SK-N-SH (cell line): ENCODE results near the gene ACER3. TPM values are rescaled to one million over a fixed set of nuclear protein-coding genes. Genes with fewer than 3 reads are reported as not detected.

Experiments
- CTCF ChIA-PET: fragments of 300-600, 350-600 bp; formaldehyde crosslinking; extraction: SDS; loops from one replicate; lab custom pipeline; 2021; lab: Yijun Ruan, JAX
- POLR2A ChIA-PET: fragments of 350-600 bp; sonication (Branson Sonifier 250); formaldehyde crosslinking; extraction: SDS; loops from one replicate; lab custom pipeline; 2020; ENCODE audit warnings: antibody characterized with exemption, inconsistent platforms; lab: Yijun Ruan, JAX
- DNase-seq: peaks from one replicate; pipeline ENCODE4 v3.0.0; 2012
- H2AFZ ChIP-seq: fragments of 200-600 bp; sonication (generic); 2 replicates; pipeline ENCODE4 v1.8.1; 2016; ENCODE audit warnings: antibody characterized with exemption, mild to moderate bottlenecking, low read depth
- H3F3A ChIP-seq: fragments of 200-600 bp; sonication (generic); replicated peaks from 2 replicates; pipeline ENCODE3; 2016; ENCODE audit warnings: antibody characterized with exemption, mild to moderate bottlenecking; ENCODE audit not compliant: insufficient read depth
- H3K27ac ChIP-seq, 2 experiments: fragments of 200-500 bp in 1 of 2; fragments of 200-600 bp in 1 of 2; sonication (Bioruptor generic) in 1 of 2; sonication (generic), shearing (Covaris generic) in 1 of 2; 2 replicates each; pipeline versions ENCODE4 v1.5.1 to v1.6.1; 2014 to 2016; ENCODE audit warnings: low read depth in 2 of 2, inconsistent platforms in 1 of 2, low read length in 1 of 2, mild to moderate bottlenecking in 1 of 2, mixed read lengths in 1 of 2
- H3K27me3 ChIP-seq: fragments of 200-600 bp; sonication (generic), shearing (Covaris generic); 2 replicates; pipeline ENCODE4 v1.6.1; 2016; ENCODE audit warnings: mixed run types; ENCODE audit not compliant: insufficient read depth
- H3K36me3 ChIP-seq, 2 experiments: fragments of 200-500 bp in 1 of 2; fragments of 200-600 bp in 1 of 2; sonication (Bioruptor generic) in 1 of 2; sonication (generic) in 1 of 2; replicated peaks in 1 of 2; 2 replicates each; pipeline versions ENCODE3 to v1.5.1; 2014 to 2016; ENCODE audit warnings: low read length in 1 of 2, mild to moderate bottlenecking in 1 of 2; ENCODE audit not compliant: insufficient read depth in 2 of 2, control insufficient read depth in 1 of 2
- H3K4me1 ChIP-seq, 2 experiments: fragments of 200-500 bp in 1 of 2; fragments of 200-600 bp in 1 of 2; sonication (Bioruptor generic) in 1 of 2; sonication (generic), shearing (Covaris generic) in 1 of 2; 2 replicates each; pipeline versions ENCODE4 v1.5.1 to v1.6.1; 2014 to 2016; ENCODE audit warnings: low read depth in 1 of 2, low read length in 1 of 2, mixed run types in 1 of 2; ENCODE audit not compliant: insufficient read depth in 2 of 2, control insufficient read depth in 1 of 2
- H3K4me2 ChIP-seq: fragments of 200-600 bp; sonication (generic), shearing (Covaris generic); 2 replicates; pipeline ENCODE4 v1.6.1; 2017; ENCODE audit warnings: mixed run types
- H3K4me3 ChIP-seq, 2 experiments: fragments of 200-500 bp in 1 of 2; fragments of 200-600 bp in 1 of 2; sonication (Bioruptor generic) in 1 of 2; sonication (generic), shearing (Covaris generic) in 1 of 2; 2 replicates each; pipeline versions ENCODE4 v1.5.1 to v1.8.1; 2014 to 2016; ENCODE audit warnings: low read depth in 2 of 2, inconsistent platforms in 1 of 2, low read length in 1 of 2, mild to moderate bottlenecking in 1 of 2, mixed read lengths in 1 of 2, moderate library complexity in 1 of 2
- H3K79me2 ChIP-seq: fragments of 200-600 bp; sonication (generic); 2 replicates; pipeline ENCODE4 v1.8.1; 2017; ENCODE audit warnings: mild to moderate bottlenecking; ENCODE audit not compliant: insufficient read depth
- H3K9ac ChIP-seq: fragments of 200-600 bp; sonication (generic); 2 replicates; pipeline ENCODE4 v1.6.1; 2017; ENCODE audit warnings: mixed run types
- H3K9me2 ChIP-seq: fragments of 200-600 bp; sonication (generic); 2 replicates; pipeline ENCODE4 v1.6.1; 2017; ENCODE audit warnings: mixed run types
- H3K9me3 ChIP-seq: fragments of 200-600 bp; sonication (generic); 2 replicates; pipeline ENCODE4 v1.6.1; 2017; ENCODE audit warnings: mixed run types, mild to moderate bottlenecking, moderate library complexity
- H4K20me1 ChIP-seq: fragments of 200-600 bp; sonication (generic); 2 replicates; pipeline ENCODE4 v1.6.1; 2017; ENCODE audit warnings: mild to moderate bottlenecking, mixed run types; ENCODE audit not compliant: insufficient read depth
- CTCF ChIP-seq: fragments of 200-600 bp; sonication (generic); IDR thresholded peaks from 2 replicates; pipeline ENCODE4 v1.6.1; 2017; ENCODE audit warnings: antibody characterized with exemption, mild to moderate bottlenecking, moderate library complexity
- EP300 ChIP-seq, 2 experiments: IDR thresholded peaks; 2 replicates each; pipeline versions ENCODE4 v1.4.0 to v1.6.1; 2012; ENCODE audit warnings: borderline replicate concordance in 1 of 2, low read depth in 1 of 2, low read length in 1 of 2
- FOXJ3 ChIP-seq: sonication (generic); formaldehyde crosslinking; IDR thresholded peaks from 2 replicates; pipeline ENCODE4 v1.5.1; 2020; ENCODE audit warnings: mild to moderate bottlenecking, missing genetic modification reagents
- GABPA ChIP-seq: IDR thresholded peaks from 2 replicates; pipeline ENCODE4 v1.4.0; 2012; ENCODE audit warnings: low read depth, mild to moderate bottlenecking
- JUND ChIP-seq: IDR thresholded peaks from 2 replicates; pipeline ENCODE4 v1.4.0; 2012
- MAX ChIP-seq: IDR thresholded peaks from 2 replicates; pipeline ENCODE4 v1.4.0; 2012; ENCODE audit warnings: low read depth
- NFIC ChIP-seq: IDR thresholded peaks from 2 replicates; pipeline ENCODE4 v1.4.0; 2012; ENCODE audit warnings: borderline replicate concordance
- POLR2AphosphoS5 ChIP-seq: IDR thresholded peaks from 2 replicates; pipeline ENCODE4 v1.6.1; 2012; ENCODE audit warnings: low read depth, low read length
- RAD21 ChIP-seq: IDR thresholded peaks from 2 replicates; pipeline ENCODE4 v1.6.1; 2012; ENCODE audit warnings: mild to moderate bottlenecking, low read length
- SIN3A ChIP-seq: IDR thresholded peaks from 2 replicates; pipeline ENCODE4 v1.6.1; 2012; ENCODE audit warnings: low read depth, mild to moderate bottlenecking, low read length, moderate library complexity, borderline replicate concordance
- TAF1 ChIP-seq: IDR thresholded peaks from 2 replicates; pipeline ENCODE4 v1.6.1; 2012; ENCODE audit warnings: low read depth, mild to moderate bottlenecking, low read length, moderate library complexity, borderline replicate concordance
- USF1 ChIP-seq: IDR thresholded peaks from 2 replicates; pipeline ENCODE4 v1.4.0; 2012; ENCODE audit warnings: low read depth, borderline replicate concordance
- USF2 ChIP-seq: fragments of 150-350 bp; IDR thresholded peaks from 2 replicates; pipeline ENCODE4 v1.6.1; 2017; ENCODE audit warnings: antibody characterized with exemption, low read length, low read depth, borderline replicate concordance
- YY1 ChIP-seq: IDR thresholded peaks from 2 replicates; pipeline ENCODE4 v1.4.0; 2012; ENCODE audit warnings: low read depth, mild to moderate bottlenecking
- ZBTB33 ChIP-seq: IDR thresholded peaks from 2 replicates; pipeline ENCODE4 v1.4.0; 2012; ENCODE audit warnings: low read depth, borderline replicate concordance
- WGBS: methylation state at CpG from one replicate; pipeline ENCODE4 v1.1.6; 2017; ENCODE audit warnings: low lambda C conversion rate; 5-methylcytosine and 5-hydroxymethylcytosine counted together
- polyA plus RNA-seq, 3 experiments: library from polyadenylated mRNA; depleted of rRNA; stranded (reverse); fragments of >200 nt; gene quantifications; 2 replicates each; pipeline ENCODE4 v1.2.3, GENCODE V29; 2012

ACER3 gene
- polyA plus RNA-seq, 1 of the 3 experiments (the other 2 are of a cell fraction) = 5.4 TPM

GRCh38 chr11:76978239-76978638 is 117.5 kb downstream of the ACER3 start:
- Histone ChIP-seq H2AFZ (no peak overlapping the region), H4K20me1 (no peaks in the 10 kb centered on the region), H3K4me3 (no peak overlapping the region), H3K4me1 (no peaks in the 10 kb centered on the region)
- CTCF ChIA-PET = interaction anchor here (1.0 kb wide), 1 partner anchor 58 kb away, joined by 5 read pairs; no protein-coding TSS in a partner anchor
- 92% methylated on average over 3 of the region's 4 CpGs for WGBS
- TF ChIP-seq USF1 (no peak), ZBTB33 (no peak), USF2 (no peak), NFIC (no peak), RAD21 (no peak), GABPA (no peak), FOXJ3 (CRISPR knock-in tag) (no peak), TAF1 (no peak), CTCF (no peak), SIN3A (no peak)
- TF ChIP-seq, all 33 proteins: peak for 0
- Histone ChIP-seq H3K36me3 (peaks cover 0 to 3% of the 10 kb centered on the region in 2 experiments), H3K4me2 (no peak overlapping the region), H3K27ac (no peak overlapping the region), H3F3A (no peaks in the 10 kb centered on the region), H3K9ac (no peak overlapping the region), H3K79me2 (no peaks in the 10 kb centered on the region), H3K9me3 (no peaks in the 10 kb centered on the region), H3K9me2 (no peaks in the 10 kb centered on the region), H3K27me3 (no peaks in the 10 kb centered on the region)
- no peak for DNase-seq
- POLR2A ChIA-PET = no interaction called here

- no peaks in the 10 kb centered on the region for H3K4me1 ChIP-seq
- no peaks in the 10 kb centered on the region for H3K79me2 ChIP-seq
- DNase-seq = no peak
- H3K27me3 ChIP-seq = no peaks in the 10 kb centered on the region
- no peak overlapping the region for H3K9ac ChIP-seq
- H4K20me1 ChIP-seq = no peaks in the 10 kb centered on the region
- H3F3A ChIP-seq = no peaks in the 10 kb centered on the region
- peaks cover 0 to 3% of the 10 kb centered on the region in 2 experiments for H3K36me3 ChIP-seq
- no peak overlapping the region for H3K4me2 ChIP-seq
- H3K27ac ChIP-seq = no peak overlapping the region
- no peak overlapping the region for H2AFZ ChIP-seq
- H3K9me2 ChIP-seq = no peaks in the 10 kb centered on the region
- WGBS = no CpG with 5 or more reads among the region's 3 CpGs
- POLR2A ChIA-PET = no interaction called here
- no peaks in the 10 kb centered on the region for H3K9me3 ChIP-seq
- CTCF ChIA-PET = interaction anchor here (1.0 kb wide), 1 partner anchor 59 kb away, joined by 5 read pairs; no protein-coding TSS in a partner anchor
- TF ChIP-seq USF1 (no peak), MAX (no peak), EP300 (IDR thresholded peaks at IDR 0.05; ENCODE audit: borderline replicate concordance in 1 of 2, low read depth in 1 of 2, low read length in 1 of 2) (no peak), GABPA (no peak), RAD21 (no peak), POLR2AphosphoS5 (no peak), USF2 (no peak), JUND (no peak), YY1 (no peak)
- TF ChIP-seq, all 33 proteins: peak for 0
- H3K4me3 ChIP-seq = no peak overlapping the region
These were observed 118.1 kb downstream of the ACER3 start for GRCh38 chr11:76978818-76979217.
